ENCODE results near the gene RTTN. TPM values are rescaled to one million over a fixed set of nuclear protein-coding genes. Genes with fewer than 3 reads are reported as not detected.

RTTN gene
- total RNA-seq, 1 donor from 2014 or later, result 24.7 TPM

DNA sequence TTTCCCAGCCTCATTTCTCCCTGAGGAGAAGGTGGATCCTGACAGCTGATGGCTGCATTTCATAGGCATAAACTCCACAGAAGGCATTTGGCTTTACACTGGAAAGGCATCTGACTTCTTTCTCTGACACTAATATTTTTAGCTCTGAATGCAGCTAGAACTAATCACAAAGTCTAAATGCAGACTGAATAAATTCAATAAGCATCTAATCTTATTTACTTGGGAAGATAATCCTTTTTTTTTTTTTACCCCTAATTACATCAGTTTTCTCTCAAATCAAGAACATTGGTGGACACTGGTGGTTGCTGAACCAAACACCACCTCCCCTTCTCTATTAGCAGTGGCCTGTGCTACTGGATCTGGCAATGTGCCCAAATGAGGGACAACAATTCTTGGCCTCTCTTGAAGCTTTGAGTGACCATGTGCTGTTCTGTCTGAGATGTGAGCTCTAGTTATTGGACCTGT is 206.9 kb downstream of the RTTN start:
- Mint-ChIP-seq H3K4me3 (ENCODE audit: low read depth) (no peak overlapping the region), H3K36me3 (ENCODE audit: insufficient read depth) (peaks cover 8% of the 10 kb centered on the region), H3K4me1 (ENCODE audit: low read depth) (peaks cover 6% of the 10 kb centered on the region), H3K9me3 (ENCODE audit: low read depth) (no peaks in the 10 kb centered on the region), H3K27me3 (no peaks in the 10 kb centered on the region), H3K27ac (no peak overlapping the region)
- DNase-seq (ENCODE audit: low spot score, unreplicated experiment), result no peak
- TF ChIP-seq, protein P1, sequence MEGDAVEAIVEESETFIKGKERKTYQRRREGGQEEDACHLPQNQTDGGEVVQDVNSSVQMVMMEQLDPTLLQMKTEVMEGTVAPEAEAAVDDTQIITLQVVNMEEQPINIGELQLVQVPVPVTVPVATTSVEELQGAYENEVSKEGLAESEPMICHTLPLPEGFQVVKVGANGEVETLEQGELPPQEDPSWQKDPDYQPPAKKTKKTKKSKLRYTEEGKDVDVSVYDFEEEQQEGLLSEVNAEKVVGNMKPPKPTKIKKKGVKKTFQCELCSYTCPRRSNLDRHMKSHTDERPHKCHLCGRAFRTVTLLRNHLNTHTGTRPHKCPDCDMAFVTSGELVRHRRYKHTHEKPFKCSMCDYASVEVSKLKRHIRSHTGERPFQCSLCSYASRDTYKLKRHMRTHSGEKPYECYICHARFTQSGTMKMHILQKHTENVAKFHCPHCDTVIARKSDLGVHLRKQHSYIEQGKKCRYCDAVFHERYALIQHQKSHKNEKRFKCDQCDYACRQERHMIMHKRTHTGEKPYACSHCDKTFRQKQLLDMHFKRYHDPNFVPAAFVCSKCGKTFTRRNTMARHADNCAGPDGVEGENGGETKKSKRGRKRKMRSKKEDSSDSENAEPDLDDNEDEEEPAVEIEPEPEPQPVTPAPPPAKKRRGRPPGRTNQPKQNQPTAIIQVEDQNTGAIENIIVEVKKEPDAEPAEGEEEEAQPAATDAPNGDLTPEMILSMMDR (IDR thresholded peaks at IDR 0.05; ENCODE audit: unreplicated experiment), result no peak

DNA sequence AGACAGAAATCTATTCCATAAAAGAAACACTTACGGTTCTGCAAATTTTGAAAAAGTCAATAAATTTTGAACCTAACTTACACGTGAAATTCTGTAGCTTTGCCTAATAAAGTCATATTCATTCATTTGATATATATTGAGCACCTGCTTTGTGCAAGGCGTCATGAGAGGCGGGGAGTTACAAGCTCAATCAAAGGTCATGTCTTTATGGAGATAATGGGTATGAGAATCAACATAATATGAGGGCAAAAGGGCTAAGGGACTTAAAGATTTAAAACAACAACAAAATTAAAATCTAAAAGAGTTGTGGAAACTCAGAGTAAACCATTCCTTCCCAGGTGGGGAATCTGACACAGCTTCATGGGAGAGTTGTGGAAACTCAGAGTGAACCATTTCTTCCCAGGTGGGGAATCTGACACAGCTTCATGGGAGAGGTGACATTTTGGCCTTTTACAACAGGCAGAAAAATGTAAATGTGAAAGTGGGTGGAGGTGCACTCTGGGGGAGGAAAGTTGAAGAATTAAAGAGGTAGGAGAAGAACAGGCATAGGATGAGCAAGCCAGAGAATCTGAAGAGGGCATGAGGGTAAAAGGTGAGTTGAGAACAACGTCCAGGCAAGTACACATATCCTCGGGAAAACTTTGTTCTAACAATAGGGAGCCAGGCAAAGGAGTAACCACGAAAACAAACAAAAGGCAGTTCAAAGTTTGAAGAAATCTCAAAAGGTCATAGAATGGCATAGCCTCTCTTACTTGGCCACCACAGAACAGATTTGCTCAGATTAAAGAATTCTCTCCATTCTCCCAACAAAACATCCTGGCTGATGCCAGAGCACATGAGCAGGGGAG is 208.3 kb downstream of the RTTN start:
- Mint-ChIP-seq H3K4me3 (ENCODE audit: low read depth) (no peak overlapping the region), H3K27me3 (no peaks in the 10 kb centered on the region), H3K4me1 (ENCODE audit: low read depth) (peaks cover 6% of the 10 kb centered on the region), H3K27ac (no peak overlapping the region), H3K36me3 (ENCODE audit: insufficient read depth) (peaks cover 6% of the 10 kb centered on the region), H3K9me3 (ENCODE audit: low read depth) (peaks cover 3% of the 10 kb centered on the region)
- TF ChIP-seq, protein P1 (IDR thresholded peaks at IDR 0.05; ENCODE audit: unreplicated experiment), result no peak
- no peak for DNase-seq (ENCODE audit: low spot score, unreplicated experiment)

DNA sequence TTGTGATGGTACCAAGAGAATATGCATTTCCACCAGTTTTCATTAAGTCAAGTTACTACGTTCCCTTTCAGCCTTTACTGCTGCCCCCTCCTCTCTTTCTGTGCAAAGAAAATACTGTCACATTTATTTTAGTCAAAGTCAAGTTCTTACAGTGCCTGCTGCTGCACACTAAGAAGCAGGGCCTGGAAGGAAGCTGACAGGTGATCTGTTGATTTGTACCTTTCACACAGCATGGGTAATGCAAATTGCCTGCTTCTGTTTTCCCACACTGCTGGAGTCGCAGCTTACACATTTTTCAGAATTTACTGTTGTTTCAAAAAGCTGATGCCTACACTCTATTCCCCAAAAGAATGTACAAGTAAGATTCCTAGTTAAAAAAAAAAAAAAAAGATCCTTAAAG is 209.1 kb downstream of the RTTN start:
- no peak overlapping the region for H3K4me3 Mint-ChIP-seq (ENCODE audit: low read depth)
- TF ChIP-seq, protein P1 (IDR thresholded peaks at IDR 0.05; ENCODE audit: unreplicated experiment), result no peak
- H3K27me3 Mint-ChIP-seq, result no peaks in the 10 kb centered on the region
- peaks cover 5% of the 10 kb centered on the region for H3K36me3 Mint-ChIP-seq (ENCODE audit: insufficient read depth)
- DNase-seq (ENCODE audit: low spot score, unreplicated experiment), result no peak
- peaks cover 6% of the 10 kb centered on the region for H3K4me1 Mint-ChIP-seq (ENCODE audit: low read depth)
- H3K27ac Mint-ChIP-seq, result no peak overlapping the region
- peaks cover 3% of the 10 kb centered on the region for H3K9me3 Mint-ChIP-seq (ENCODE audit: low read depth)

DNA sequence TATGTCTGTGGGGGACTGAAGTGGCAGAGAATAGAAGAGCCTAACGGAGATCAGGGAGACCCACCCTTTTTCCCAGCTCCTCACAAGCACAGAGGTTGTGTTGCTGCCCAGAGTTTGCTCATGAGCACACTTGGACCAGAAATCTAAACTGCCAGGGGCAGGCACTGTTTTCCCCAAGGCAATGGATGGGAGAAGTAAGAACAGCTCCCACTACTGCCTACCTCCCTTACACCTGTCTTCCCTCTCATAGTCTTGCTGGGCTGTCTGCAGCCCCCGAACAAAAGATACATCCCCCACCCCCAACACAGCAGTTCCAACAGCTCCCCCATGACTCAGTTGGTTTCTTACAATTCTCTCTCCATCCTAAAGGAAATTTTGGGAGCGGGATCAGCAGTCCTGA is 209.7 kb downstream of the RTTN start:
- H3K4me3 Mint-ChIP-seq (ENCODE audit: low read depth), result no peak overlapping the region
- DNase-seq (ENCODE audit: low spot score, unreplicated experiment), result no peak
- H3K4me1 Mint-ChIP-seq (ENCODE audit: low read depth), result peaks cover 6% of the 10 kb centered on the region
- TF ChIP-seq, protein P1 (IDR thresholded peaks at IDR 0.05; ENCODE audit: unreplicated experiment), result no peak
- peaks cover 3% of the 10 kb centered on the region for H3K9me3 Mint-ChIP-seq (ENCODE audit: low read depth)
- peaks cover 2% of the 10 kb centered on the region for H3K36me3 Mint-ChIP-seq (ENCODE audit: insufficient read depth)
- H3K27ac Mint-ChIP-seq, result peak overlapping the region; percentile 38
- no peaks in the 10 kb centered on the region for H3K27me3 Mint-ChIP-seq

DNA sequence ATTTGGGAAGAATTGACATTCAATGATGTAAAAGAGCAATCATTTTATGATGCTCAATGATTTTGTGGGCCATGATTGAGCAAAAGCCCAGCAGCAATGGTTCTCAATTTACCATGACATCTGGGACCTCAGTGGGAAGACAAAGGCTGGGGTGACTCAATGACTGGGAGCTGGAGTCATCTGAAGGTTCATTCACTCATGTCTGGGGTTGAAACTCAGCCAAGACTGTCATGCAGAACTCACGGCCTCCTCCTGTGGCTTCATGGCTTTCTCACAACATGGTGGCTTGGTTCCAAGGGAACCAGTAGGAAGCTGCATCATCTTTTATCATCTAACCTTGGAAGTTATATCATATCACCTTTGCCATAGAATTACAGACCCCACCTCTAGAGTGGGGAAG is 212.7 kb downstream of the RTTN start:
- H3K36me3 Mint-ChIP-seq (ENCODE audit: insufficient read depth), result peaks cover 6% of the 10 kb centered on the region
- no peak overlapping the region for H3K27ac Mint-ChIP-seq
- H3K4me3 Mint-ChIP-seq (ENCODE audit: low read depth), result no peak overlapping the region
- H3K4me1 Mint-ChIP-seq (ENCODE audit: low read depth), result peaks cover 6% of the 10 kb centered on the region
- no peaks in the 10 kb centered on the region for H3K27me3 Mint-ChIP-seq
- TF ChIP-seq, protein P1 (IDR thresholded peaks at IDR 0.05; ENCODE audit: unreplicated experiment), result no peak
- peaks cover 3% of the 10 kb centered on the region for H3K9me3 Mint-ChIP-seq (ENCODE audit: low read depth)
- DNase-seq (ENCODE audit: low spot score, unreplicated experiment), result no peak
